ENCODE data around the gene PIK3C2A. TPM values are rescaled to one million over a fixed set of nuclear protein-coding genes. Genes with fewer than 3 reads are reported as not detected.

The PIK3C2A gene
- total RNA-seq, 1 experiment from 2014 or later: 44.2 TPM

DNA sequence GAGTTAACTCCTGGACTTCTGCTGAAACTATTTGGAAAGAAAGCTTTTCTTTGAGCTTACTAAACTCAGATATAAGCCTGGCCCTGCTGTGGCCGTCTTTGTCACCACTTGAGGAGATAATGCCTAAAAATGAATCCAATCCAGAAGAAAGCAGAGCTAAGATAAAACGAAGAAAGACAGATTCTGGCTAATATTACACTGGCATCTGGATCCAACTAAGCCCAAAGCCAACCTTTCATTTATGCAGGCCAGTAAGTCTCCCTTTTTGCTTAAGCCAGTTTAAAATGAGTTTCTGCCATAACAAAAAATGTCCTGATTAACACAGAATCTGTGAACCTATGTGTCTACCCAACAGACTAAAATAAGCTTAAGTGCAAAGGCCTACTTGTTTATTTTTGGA is 34.5 kb downstream of the PIK3C2A start:
- H3K9me3 ChIP-seq (ENCODE audit: low read length): no peaks in the 10 kb centered on the region
- H3K4me3 ChIP-seq (ENCODE audit: low read length): no peak overlapping the region
- no peaks in the 10 kb centered on the region for H4K20me1 ChIP-seq (ENCODE audit: insufficient read depth, low read depth, low read length)
- DNase-seq: no peak
- no peak overlapping the region for H3K9ac ChIP-seq (ENCODE audit: low read length)
- peaks cover 10% of the 10 kb centered on the region for H3K4me1 ChIP-seq (ENCODE audit: low read length)
- H3K79me2 ChIP-seq (ENCODE audit: low read length): peaks cover 89% of the 10 kb centered on the region
- H3K36me3 ChIP-seq (ENCODE audit: insufficient read depth, low read length): peaks cover 13% of the 10 kb centered on the region
- H3K9me2 ChIP-seq (replicated peaks; ENCODE audit: insufficient read depth, low read length): no peaks in the 10 kb centered on the region
- no peak overlapping the region for H3K27ac ChIP-seq (ENCODE audit: low read length)
- H2AFZ ChIP-seq (ENCODE audit: low read length): no peak overlapping the region
- H3K4me2 ChIP-seq (ENCODE audit: low read depth, low read length, poor library complexity, severe bottlenecking): no peak overlapping the region
- no peaks in the 10 kb centered on the region for H3K27me3 ChIP-seq (ENCODE audit: low read length)

DNA sequence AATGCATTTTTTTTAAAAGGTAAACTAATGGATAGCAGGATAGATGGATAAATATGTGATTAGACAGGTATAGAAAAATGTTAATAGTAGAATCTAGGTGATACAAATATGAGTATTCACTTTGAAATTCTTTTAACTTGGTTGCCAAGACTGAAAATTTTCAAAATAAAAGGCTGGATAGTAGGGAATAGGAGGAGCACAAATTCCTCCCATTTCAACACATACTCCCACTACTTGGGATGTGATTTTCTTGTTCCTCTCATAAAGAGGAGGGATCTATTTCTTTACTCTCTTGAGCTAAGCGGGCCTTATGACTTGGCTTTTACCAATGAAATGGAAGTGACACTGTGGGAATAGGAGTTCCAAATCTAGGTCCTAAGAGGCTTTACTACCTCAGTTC is 35.9 kb downstream of the PIK3C2A start:
- Histone ChIP-seq H3K79me2 (ENCODE audit: low read length) (peaks cover 91% of the 10 kb centered on the region), H3K36me3 (ENCODE audit: insufficient read depth, low read length) (peaks cover 13% of the 10 kb centered on the region), H3K9me3 (ENCODE audit: low read length) (no peaks in the 10 kb centered on the region), H3K4me3 (ENCODE audit: low read length) (no peak overlapping the region), H3K9ac (ENCODE audit: low read length) (no peak overlapping the region), H3K9me2 (replicated peaks; ENCODE audit: insufficient read depth, low read length) (no peaks in the 10 kb centered on the region), H3K4me1 (ENCODE audit: low read length) (peaks cover 10% of the 10 kb centered on the region), H3K4me2 (ENCODE audit: low read depth, low read length, poor library complexity, severe bottlenecking) (no peak overlapping the region), H2AFZ (ENCODE audit: low read length) (no peak overlapping the region), H3K27ac (ENCODE audit: low read length) (no peak overlapping the region), H3K27me3 (ENCODE audit: low read length) (no peaks in the 10 kb centered on the region), H4K20me1 (ENCODE audit: insufficient read depth, low read depth, low read length) (no peaks in the 10 kb centered on the region)
- no peak for DNase-seq

DNA sequence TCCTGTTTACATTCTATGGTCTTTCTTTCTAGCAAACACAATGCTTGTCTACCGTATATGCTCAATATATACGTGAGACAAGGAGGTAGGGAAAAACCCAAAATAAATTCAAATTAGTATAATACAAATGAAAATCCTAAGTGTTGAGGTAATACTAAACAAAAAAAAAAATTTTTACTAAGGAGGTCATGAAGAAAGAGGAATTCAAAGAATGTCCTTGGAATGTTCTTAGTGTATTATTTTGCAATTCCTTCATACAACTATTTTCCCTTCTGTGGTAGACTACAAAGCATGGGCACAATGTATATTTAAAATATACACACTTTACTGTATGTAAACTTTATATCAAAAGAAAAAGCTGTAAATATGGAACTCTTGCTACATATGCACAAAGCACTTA is 36.4 kb downstream of the PIK3C2A start:
- Histone ChIP-seq H3K27me3 (ENCODE audit: low read length) (no peaks in the 10 kb centered on the region), H3K4me3 (ENCODE audit: low read length) (no peak overlapping the region), H3K4me1 (ENCODE audit: low read length) (peaks cover 10% of the 10 kb centered on the region), H3K9ac (ENCODE audit: low read length) (no peak overlapping the region), H3K4me2 (ENCODE audit: low read depth, low read length, poor library complexity, severe bottlenecking) (no peak overlapping the region), H3K79me2 (ENCODE audit: low read length) (peaks cover 91% of the 10 kb centered on the region), H3K27ac (ENCODE audit: low read length) (no peak overlapping the region), H2AFZ (ENCODE audit: low read length) (no peak overlapping the region), H4K20me1 (ENCODE audit: insufficient read depth, low read depth, low read length) (no peaks in the 10 kb centered on the region), H3K9me2 (replicated peaks; ENCODE audit: insufficient read depth, low read length) (no peaks in the 10 kb centered on the region), H3K36me3 (ENCODE audit: insufficient read depth, low read length) (peaks cover 16% of the 10 kb centered on the region), H3K9me3 (ENCODE audit: low read length) (no peaks in the 10 kb centered on the region)
- no peak for DNase-seq

DNA sequence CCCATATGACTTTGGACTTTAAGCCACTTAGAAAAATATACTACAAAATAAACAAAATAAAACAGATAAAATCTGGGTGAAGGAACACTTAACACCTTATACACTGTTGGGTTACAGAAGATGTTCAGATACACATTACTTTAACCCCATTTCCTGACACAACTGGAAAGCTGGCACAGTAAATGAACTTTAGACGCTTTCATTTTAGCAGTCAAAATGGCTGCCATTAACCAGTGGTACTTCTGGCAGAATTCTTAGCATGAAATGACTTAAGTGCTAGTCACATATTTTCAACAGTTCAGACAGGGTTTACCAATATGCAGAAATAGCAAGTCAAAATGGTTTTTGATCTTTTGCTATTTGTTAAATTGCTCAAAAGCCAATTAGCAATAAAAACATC is 37.9 kb downstream of the PIK3C2A start:
- Histone ChIP-seq H3K9ac (ENCODE audit: low read length) (no peak overlapping the region), H2AFZ (ENCODE audit: low read length) (no peak overlapping the region), H3K9me3 (ENCODE audit: low read length) (no peaks in the 10 kb centered on the region), H3K27me3 (ENCODE audit: low read length) (no peaks in the 10 kb centered on the region), H3K4me3 (ENCODE audit: low read length) (no peak overlapping the region), H3K36me3 (ENCODE audit: insufficient read depth, low read length) (peaks cover 16% of the 10 kb centered on the region), H3K79me2 (ENCODE audit: low read length) (peaks cover 92% of the 10 kb centered on the region), H3K27ac (ENCODE audit: low read length) (no peak overlapping the region), H3K4me1 (ENCODE audit: low read length) (peaks cover 4% of the 10 kb centered on the region; the same call in 1 of the 2 replicates), H3K9me2 (replicated peaks; ENCODE audit: insufficient read depth, low read length) (no peaks in the 10 kb centered on the region), H4K20me1 (ENCODE audit: insufficient read depth, low read depth, low read length) (no peaks in the 10 kb centered on the region), H3K4me2 (ENCODE audit: low read depth, low read length, poor library complexity, severe bottlenecking) (no peak overlapping the region)
- no peak for DNase-seq

DNA sequence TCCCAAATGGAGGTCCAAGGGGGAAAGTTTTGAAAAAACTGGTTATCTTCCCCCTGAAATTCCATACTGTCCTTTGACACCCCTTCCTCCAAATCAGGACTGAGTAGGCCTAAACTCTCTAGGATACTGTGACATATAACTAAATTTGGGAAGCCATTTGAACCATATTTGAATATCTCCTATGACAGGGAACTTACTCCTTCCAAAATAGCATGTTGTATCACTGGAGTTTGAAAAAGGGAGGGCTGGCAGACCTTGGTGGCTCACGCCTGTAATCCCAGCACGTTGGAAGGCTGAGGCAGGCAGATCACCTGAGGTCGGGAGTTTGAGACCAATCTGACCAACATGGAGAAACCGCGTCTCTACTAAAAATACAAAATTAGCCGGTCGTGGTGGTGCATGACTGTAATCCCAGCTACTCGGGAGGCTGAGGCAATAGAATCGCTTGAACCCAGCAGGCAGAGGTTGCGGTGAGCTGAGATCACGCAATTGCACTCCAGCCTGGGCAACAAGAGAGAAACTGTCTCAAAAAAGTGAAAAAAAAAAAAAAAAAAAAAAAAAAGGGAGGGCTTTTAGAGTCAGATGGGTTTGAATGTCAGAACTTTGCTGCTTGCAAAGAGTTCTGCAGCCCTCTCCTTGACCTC is 42.4 kb downstream of the PIK3C2A start:
- H3K9me2 ChIP-seq (replicated peaks; ENCODE audit: insufficient read depth, low read length): no peaks in the 10 kb centered on the region
- no peak overlapping the region for H3K27ac ChIP-seq (ENCODE audit: low read length)
- no peak overlapping the region for H3K9ac ChIP-seq (ENCODE audit: low read length)
- no peak overlapping the region for H2AFZ ChIP-seq (ENCODE audit: low read length)
- peaks cover 29% of the 10 kb centered on the region for H3K4me1 ChIP-seq (ENCODE audit: low read length)
- no peak overlapping the region for H3K4me2 ChIP-seq (ENCODE audit: low read depth, low read length, poor library complexity, severe bottlenecking)
- no peaks in the 10 kb centered on the region for H3K27me3 ChIP-seq (ENCODE audit: low read length)
- H3K79me2 ChIP-seq (ENCODE audit: low read length): peaks cover 100% of the 10 kb centered on the region
- no peak for DNase-seq
- no peak overlapping the region for H3K4me3 ChIP-seq (ENCODE audit: low read length)
- no peaks in the 10 kb centered on the region for H3K9me3 ChIP-seq (ENCODE audit: low read length)
- peaks cover 16% of the 10 kb centered on the region for H3K36me3 ChIP-seq (ENCODE audit: insufficient read depth, low read length)
- H4K20me1 ChIP-seq (ENCODE audit: insufficient read depth, low read depth, low read length): no peaks in the 10 kb centered on the region

DNA sequence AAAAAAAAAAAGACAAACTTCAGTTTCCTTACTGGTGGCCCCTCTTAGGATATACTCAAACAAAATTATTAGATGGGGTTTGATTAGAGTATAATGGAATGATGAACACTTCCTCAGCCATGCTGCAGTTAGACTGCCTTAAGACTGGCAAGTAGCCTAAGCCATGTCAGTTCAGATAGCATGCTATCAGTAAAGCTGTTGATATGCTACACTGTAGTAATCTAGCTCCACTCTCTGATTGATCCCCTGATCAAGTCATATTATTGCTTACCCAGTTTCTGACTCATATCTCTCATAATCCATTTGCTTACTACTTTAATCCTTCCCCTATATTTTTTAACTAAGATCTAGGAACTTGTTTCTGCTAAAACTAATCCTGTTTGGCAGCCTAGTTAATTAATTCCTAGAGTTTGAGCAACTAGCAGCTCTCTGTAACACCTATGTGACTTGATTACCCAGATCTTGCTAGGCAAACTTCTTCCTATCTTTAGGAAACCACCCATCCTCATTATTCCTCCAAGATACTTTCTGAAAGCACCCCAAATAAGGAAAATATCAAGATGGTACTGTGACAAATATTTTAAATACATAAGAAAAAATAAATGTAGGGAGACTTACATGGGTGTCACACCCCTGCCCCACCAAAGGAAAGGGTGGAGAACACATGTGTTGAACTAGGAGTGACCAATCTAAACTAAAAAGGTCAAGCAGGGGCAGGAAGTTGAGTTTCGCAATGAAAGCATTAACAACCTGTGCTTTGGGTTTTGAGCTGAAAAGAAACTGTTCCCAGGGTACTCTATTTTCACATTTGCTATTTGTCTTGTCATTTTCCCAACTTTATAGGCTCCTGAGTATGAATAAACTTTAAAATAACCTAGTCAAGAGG is 43.2 kb downstream of the PIK3C2A start:
- Histone ChIP-seq H3K27ac (ENCODE audit: low read length) (no peak overlapping the region), H3K36me3 (ENCODE audit: insufficient read depth, low read length) (peaks cover 11% of the 10 kb centered on the region), H3K4me3 (ENCODE audit: low read length) (no peak overlapping the region), H2AFZ (ENCODE audit: low read length) (no peak overlapping the region), H3K79me2 (ENCODE audit: low read length) (peaks cover 100% of the 10 kb centered on the region), H3K9ac (ENCODE audit: low read length) (no peak overlapping the region), H3K4me1 (ENCODE audit: low read length) (peaks cover 29% of the 10 kb centered on the region), H4K20me1 (ENCODE audit: insufficient read depth, low read depth, low read length) (no peaks in the 10 kb centered on the region), H3K4me2 (ENCODE audit: low read depth, low read length, poor library complexity, severe bottlenecking) (no peak overlapping the region), H3K9me3 (ENCODE audit: low read length) (no peaks in the 10 kb centered on the region), H3K27me3 (ENCODE audit: low read length) (no peaks in the 10 kb centered on the region), H3K9me2 (replicated peaks; ENCODE audit: insufficient read depth, low read length) (no peaks in the 10 kb centered on the region)
- DNase-seq: no peak

DNA sequence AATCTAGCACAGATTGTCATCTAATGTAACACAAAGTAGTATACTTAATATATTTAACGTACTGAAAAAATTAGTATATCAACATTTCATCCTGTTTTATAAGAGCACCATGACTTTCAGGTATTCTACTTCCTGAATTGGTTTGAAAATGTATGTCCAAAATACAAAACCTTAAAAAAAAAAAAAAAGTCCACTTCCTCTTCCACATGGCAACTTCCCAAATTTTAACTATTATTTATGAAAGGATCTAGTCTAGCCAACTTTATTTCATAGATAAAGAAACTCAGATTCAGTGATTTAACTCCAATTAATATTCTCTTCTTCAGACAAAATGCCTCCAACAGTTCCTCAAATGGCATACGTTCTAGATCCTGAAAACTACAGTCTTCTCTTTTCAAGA is 44.0 kb downstream of the PIK3C2A start:
- H2AFZ ChIP-seq (ENCODE audit: low read length): no peak overlapping the region
- no peak overlapping the region for H3K4me2 ChIP-seq (ENCODE audit: low read depth, low read length, poor library complexity, severe bottlenecking)
- peaks cover 29% of the 10 kb centered on the region for H3K4me1 ChIP-seq (ENCODE audit: low read length)
- no peak overlapping the region for H3K27ac ChIP-seq (ENCODE audit: low read length)
- no peaks in the 10 kb centered on the region for H3K9me2 ChIP-seq (replicated peaks; ENCODE audit: insufficient read depth, low read length)
- DNase-seq: no peak
- no peaks in the 10 kb centered on the region for H4K20me1 ChIP-seq (ENCODE audit: insufficient read depth, low read depth, low read length)
- peaks cover 100% of the 10 kb centered on the region for H3K79me2 ChIP-seq (ENCODE audit: low read length)
- H3K36me3 ChIP-seq (ENCODE audit: insufficient read depth, low read length): peaks cover 8% of the 10 kb centered on the region; the same call in 1 of the 2 replicates
- H3K4me3 ChIP-seq (ENCODE audit: low read length): no peak overlapping the region
- H3K27me3 ChIP-seq (ENCODE audit: low read length): no peaks in the 10 kb centered on the region
- no peak overlapping the region for H3K9ac ChIP-seq (ENCODE audit: low read length)
- no peaks in the 10 kb centered on the region for H3K9me3 ChIP-seq (ENCODE audit: low read length)

DNA sequence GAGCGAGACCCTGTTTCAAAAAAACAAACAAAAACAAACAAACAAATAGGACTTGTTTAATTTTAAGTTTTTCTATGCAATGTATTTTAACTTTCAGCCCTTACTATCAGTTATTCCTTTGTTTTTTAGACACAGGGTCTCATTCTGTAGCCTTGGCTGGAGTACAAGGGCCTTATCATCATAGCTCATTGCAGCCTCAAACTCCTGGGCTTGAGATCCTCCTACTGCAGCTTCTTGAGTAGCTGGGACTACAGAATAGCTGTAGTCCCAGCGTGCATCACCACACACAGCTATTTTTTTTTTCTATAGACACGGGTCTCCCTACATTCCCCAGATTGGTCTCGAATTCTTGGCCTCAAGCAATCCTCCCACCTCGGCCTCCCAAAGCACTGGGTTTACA is 44.5 kb downstream of the PIK3C2A start:
- no peaks in the 10 kb centered on the region for H3K9me3 ChIP-seq (ENCODE audit: low read length)
- no peak overlapping the region for H3K4me3 ChIP-seq (ENCODE audit: low read length)
- peaks cover 100% of the 10 kb centered on the region for H3K79me2 ChIP-seq (ENCODE audit: low read length)
- no peak overlapping the region for H3K27ac ChIP-seq (ENCODE audit: low read length)
- H3K4me2 ChIP-seq (ENCODE audit: low read depth, low read length, poor library complexity, severe bottlenecking): no peak overlapping the region
- H3K36me3 ChIP-seq (ENCODE audit: insufficient read depth, low read length): peaks cover 8% of the 10 kb centered on the region; the same call in 1 of the 2 replicates
- no peak overlapping the region for H3K9ac ChIP-seq (ENCODE audit: low read length)
- no peak for DNase-seq
- no peaks in the 10 kb centered on the region for H4K20me1 ChIP-seq (ENCODE audit: insufficient read depth, low read depth, low read length)
- no peaks in the 10 kb centered on the region for H3K9me2 ChIP-seq (replicated peaks; ENCODE audit: insufficient read depth, low read length)
- no peak overlapping the region for H2AFZ ChIP-seq (ENCODE audit: low read length)
- peaks cover 29% of the 10 kb centered on the region for H3K4me1 ChIP-seq (ENCODE audit: low read length)
- no peaks in the 10 kb centered on the region for H3K27me3 ChIP-seq (ENCODE audit: low read length)
